WTC11 (cell line): ENCODE measurements around the gene ZCCHC7. TPM values are rescaled to one million over a fixed set of nuclear protein-coding genes. Genes with fewer than 3 reads are reported as not detected.
A peak's percentile ranks its signal among the peaks of the same experiment; 100 is the strongest.

Experiments used
- ATAC-seq: fragments of 200-7000 bp; cut with Tn5 transposase; 2 replicates; pipeline ENCODE4 v1.10.0; 2021; ENCODE audit warnings: mild to moderate bottlenecking, moderate library complexity
- CTCF ChIA-PET: fragments of 300-600 bp; sonication (Branson Sonifier 250); formaldehyde crosslinking; loops from one replicate; lab custom pipeline; 2021; ENCODE audit warnings: antibody characterized with exemption; lab: Charles Lee
- POLR2A ChIA-PET: fragments of 350-600 bp; sonication (Branson Sonifier 250); formaldehyde crosslinking; loops from one replicate; lab custom pipeline; 2021; ENCODE audit warnings: antibody characterized with exemption; lab: Charles Lee
- DNase-seq: peaks from one replicate; pipeline ENCODE4 v3.0.0; 2021; ENCODE audit warnings: low spot score
- H3K27ac Mint-ChIP-seq: 2 replicates; pipeline ENCODE4 v1.8.0; 2021; ENCODE audit warnings: mixed read lengths
- H3K27me3 Mint-ChIP-seq: 2 replicates; pipeline ENCODE4 v1.8.0; 2021; ENCODE audit warnings: low read depth, mild to moderate bottlenecking, moderate library complexity, mixed read lengths
- H3K36me3 Mint-ChIP-seq: 2 replicates; pipeline ENCODE4 v1.8.0; 2021; ENCODE audit warnings: mixed read lengths
- H3K4me1 Mint-ChIP-seq: 2 replicates; pipeline ENCODE4 v1.8.0; 2022; ENCODE audit warnings: mixed read lengths
- H3K4me3 Mint-ChIP-seq: 2 replicates; pipeline ENCODE4 v1.8.0; 2021; ENCODE audit warnings: mild to moderate bottlenecking, moderate library complexity, mixed read lengths
- H3K9me3 Mint-ChIP-seq: 2 replicates; pipeline ENCODE4 v1.8.0; 2021; ENCODE audit warnings: mixed read lengths
- ATF2 ChIP-seq: sonication (generic); formaldehyde crosslinking; IDR thresholded peaks from 2 replicates; pipeline ENCODE4 v1.8.1; 2022; ENCODE audit warnings: low read depth, missing genetic modification reagents, borderline replicate concordance
- CTCF ChIP-seq: fragments of 200-600 bp; IDR thresholded peaks from 2 replicates; pipeline ENCODE4 v1.8.0; 2022; ENCODE audit warnings: antibody characterized with exemption
- NFYB ChIP-seq: sonication (generic); formaldehyde crosslinking; conservative IDR thresholded peaks from 2 replicates; pipeline ENCODE4 v1.8.0; 2022; ENCODE audit warnings: low read depth, missing genetic modification reagents
- PRRX2 ChIP-seq: fragments of 250-450 bp; sonication (Bioruptor Pico); IDR thresholded peaks from 2 replicates; pipeline ENCODE4 v1.8.0; 2021; ENCODE audit warnings: mild to moderate bottlenecking
- TP53 ChIP-seq: sonication (generic); formaldehyde crosslinking; IDR thresholded peaks from 2 replicates; pipeline ENCODE4 v1.8.1; 2023; ENCODE audit warnings: mild to moderate bottlenecking, missing genetic modification reagents
- USF1 ChIP-seq: sonication (generic); formaldehyde crosslinking; IDR thresholded peaks from 2 replicates; pipeline ENCODE4 v1.8.0; 2022; ENCODE audit warnings: mild to moderate bottlenecking, missing genetic modification reagents
- ZBTB21 ChIP-seq: sonication (generic); formaldehyde crosslinking; IDR thresholded peaks from 2 replicates; pipeline ENCODE4 v1.8.1; 2023; ENCODE audit warnings: mild to moderate bottlenecking, missing genetic modification reagents, borderline replicate concordance
- ZNF423 ChIP-seq: fragments of 250-450 bp; sonication (Bioruptor Pico); IDR thresholded peaks from 2 replicates; pipeline ENCODE4 v2.1.2; 2022; ENCODE audit warnings: mild to moderate bottlenecking, moderate library complexity
- total RNA-seq: library from RNA; stranded (reverse); gene quantifications from 3 replicates; pipeline ENCODE4 v1.2.3, GENCODE V29; 2021
- TF ChIP-seq, protein P1 (sequence below): sonication (generic); formaldehyde crosslinking; IDR thresholded peaks from 2 replicates; pipeline ENCODE4 v1.8.1; 2022; ENCODE audit warnings: low read depth, mild to moderate bottlenecking, moderate library complexity, missing genetic modification reagents, borderline replicate concordance
- TF ChIP-seq, protein P2 (sequence below): sonication (generic); formaldehyde crosslinking; IDR thresholded peaks from 2 replicates; pipeline ENCODE4 v1.8.0; 2023; ENCODE audit warnings: mild to moderate bottlenecking, missing genetic modification reagents
- TF ChIP-seq, protein P3 (sequence below): sonication (generic); formaldehyde crosslinking; IDR thresholded peaks from 2 replicates; pipeline ENCODE4 v1.8.1; 2023; ENCODE audit warnings: mild to moderate bottlenecking, missing genetic modification reagents, moderate library complexity

The ZCCHC7 gene
- total RNA-seq, 1 experiment from 2014 or later, result 30.1 TPM

GRCh38 chr9:37386988-37387387 lies 266.6 kb downstream of the ZCCHC7 start:
- CTCF ChIA-PET, result interaction anchor here (0.6 to 2.1 kb wide), 3 partner anchors 11 to 391 kb away, joined by 3 to 9 read pairs (median 8); no protein-coding TSS in a partner anchor
- ATAC-seq (no peak), DNase-seq (no peak)
- Mint-ChIP-seq H3K36me3 (no peaks in the 10 kb centered on the region), H3K27me3 (no peaks in the 10 kb centered on the region), H3K4me3 (no peak overlapping the region), H3K4me1 (peaks cover 7% of the 10 kb centered on the region), H3K9me3 (peaks cover 4% of the 10 kb centered on the region), H3K27ac (no peak overlapping the region)
- POLR2A ChIA-PET, result no interaction called here
- TF ChIP-seq ATF2 (CRISPR knock-in tag), result no peak
- no peak for TF ChIP-seq ZBTB21 (CRISPR knock-in tag)
- TF ChIP-seq, protein P1, sequence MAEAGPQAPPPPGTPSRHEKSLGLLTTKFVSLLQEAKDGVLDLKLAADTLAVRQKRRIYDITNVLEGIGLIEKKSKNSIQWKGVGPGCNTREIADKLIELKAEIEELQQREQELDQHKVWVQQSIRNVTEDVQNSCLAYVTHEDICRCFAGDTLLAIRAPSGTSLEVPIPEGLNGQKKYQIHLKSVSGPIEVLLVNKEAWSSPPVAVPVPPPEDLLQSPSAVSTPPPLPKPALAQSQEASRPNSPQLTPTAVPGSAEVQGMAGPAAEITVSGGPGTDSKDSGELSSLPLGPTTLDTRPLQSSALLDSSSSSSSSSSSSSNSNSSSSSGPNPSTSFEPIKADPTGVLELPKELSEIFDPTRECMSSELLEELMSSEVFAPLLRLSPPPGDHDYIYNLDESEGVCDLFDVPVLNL (CRISPR knock-in tag), result no peak
- no peak for TF ChIP-seq ZNF423 (CRISPR knock-in tag)
- no peak for TF ChIP-seq TP53 (CRISPR knock-in tag)

GRCh38 chr9:37390759-37391158 lies 270.4 kb downstream of the ZCCHC7 start:
- no peaks in the 10 kb centered on the region for H3K4me1 Mint-ChIP-seq
- ChIA-PET POLR2A (no interaction called here), CTCF (interaction anchor here (0.8 to 4.0 kb wide), 8 partner anchors 9 to 411 kb away, joined by 3 to 29 read pairs (median 6); no protein-coding TSS in a partner anchor)
- ATAC-seq (peak; percentile 85), DNase-seq (peak; percentile 75)
- no peaks in the 10 kb centered on the region for H3K27me3 Mint-ChIP-seq
- TF ChIP-seq, protein P2, sequence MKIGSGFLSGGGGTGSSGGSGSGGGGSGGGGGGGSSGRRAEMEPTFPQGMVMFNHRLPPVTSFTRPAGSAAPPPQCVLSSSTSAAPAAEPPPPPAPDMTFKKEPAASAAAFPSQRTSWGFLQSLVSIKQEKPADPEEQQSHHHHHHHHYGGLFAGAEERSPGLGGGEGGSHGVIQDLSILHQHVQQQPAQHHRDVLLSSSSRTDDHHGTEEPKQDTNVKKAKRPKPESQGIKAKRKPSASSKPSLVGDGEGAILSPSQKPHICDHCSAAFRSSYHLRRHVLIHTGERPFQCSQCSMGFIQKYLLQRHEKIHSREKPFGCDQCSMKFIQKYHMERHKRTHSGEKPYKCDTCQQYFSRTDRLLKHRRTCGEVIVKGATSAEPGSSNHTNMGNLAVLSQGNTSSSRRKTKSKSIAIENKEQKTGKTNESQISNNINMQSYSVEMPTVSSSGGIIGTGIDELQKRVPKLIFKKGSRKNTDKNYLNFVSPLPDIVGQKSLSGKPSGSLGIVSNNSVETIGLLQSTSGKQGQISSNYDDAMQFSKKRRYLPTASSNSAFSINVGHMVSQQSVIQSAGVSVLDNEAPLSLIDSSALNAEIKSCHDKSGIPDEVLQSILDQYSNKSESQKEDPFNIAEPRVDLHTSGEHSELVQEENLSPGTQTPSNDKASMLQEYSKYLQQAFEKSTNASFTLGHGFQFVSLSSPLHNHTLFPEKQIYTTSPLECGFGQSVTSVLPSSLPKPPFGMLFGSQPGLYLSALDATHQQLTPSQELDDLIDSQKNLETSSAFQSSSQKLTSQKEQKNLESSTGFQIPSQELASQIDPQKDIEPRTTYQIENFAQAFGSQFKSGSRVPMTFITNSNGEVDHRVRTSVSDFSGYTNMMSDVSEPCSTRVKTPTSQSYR (CRISPR knock-in tag), result no peak
- peak; percentile 60; the same call in 1 of the 2 replicates for TF ChIP-seq CTCF
- H3K36me3 Mint-ChIP-seq, result no peaks in the 10 kb centered on the region
- H3K27ac Mint-ChIP-seq, result no peak overlapping the region
- no peak overlapping the region for H3K4me3 Mint-ChIP-seq
- no peaks in the 10 kb centered on the region for H3K9me3 Mint-ChIP-seq

DNA sequence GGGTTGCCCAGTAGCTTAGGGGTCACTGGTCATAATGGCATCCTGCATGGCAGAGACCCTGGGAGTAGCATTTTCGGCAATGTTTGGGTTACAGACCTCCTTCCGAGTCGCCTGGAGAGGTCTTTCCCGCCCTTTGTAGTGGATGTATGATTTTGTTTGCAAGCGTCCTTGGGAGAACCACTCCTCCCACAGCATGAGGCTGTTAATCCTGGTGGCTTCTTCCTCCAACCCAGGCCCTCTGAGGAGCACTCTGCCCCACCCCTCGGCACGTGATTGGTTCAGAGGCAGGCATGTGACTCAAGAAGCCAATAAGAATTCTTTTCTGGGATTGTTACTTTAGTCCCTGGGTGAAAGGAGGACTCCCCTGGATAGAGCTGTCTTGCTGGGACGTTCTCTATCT lies 271.9 kb downstream of the ZCCHC7 start:
- Mint-ChIP-seq H3K27ac (no peak overlapping the region), H3K27me3 (no peaks in the 10 kb centered on the region), H3K36me3 (no peaks in the 10 kb centered on the region), H3K9me3 (no peaks in the 10 kb centered on the region), H3K4me1 (no peaks in the 10 kb centered on the region), H3K4me3 (no peak overlapping the region)
- TF ChIP-seq, protein P2 (CRISPR knock-in tag), result no peak
- TF ChIP-seq USF1, result peak; percentile 67
- no peak for TF ChIP-seq PRRX2 (CRISPR knock-in tag)
- TF ChIP-seq, protein P3, sequence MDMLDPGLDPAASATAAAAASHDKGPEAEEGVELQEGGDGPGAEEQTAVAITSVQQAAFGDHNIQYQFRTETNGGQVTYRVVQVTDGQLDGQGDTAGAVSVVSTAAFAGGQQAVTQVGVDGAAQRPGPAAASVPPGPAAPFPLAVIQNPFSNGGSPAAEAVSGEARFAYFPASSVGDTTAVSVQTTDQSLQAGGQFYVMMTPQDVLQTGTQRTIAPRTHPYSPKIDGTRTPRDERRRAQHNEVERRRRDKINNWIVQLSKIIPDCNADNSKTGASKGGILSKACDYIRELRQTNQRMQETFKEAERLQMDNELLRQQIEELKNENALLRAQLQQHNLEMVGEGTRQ (CRISPR knock-in tag), result peak; percentile 82
- 0 out of 2 replicates have a peak, but pooled peaks have one; percentile 9 for TF ChIP-seq ZNF423 (CRISPR knock-in tag)
- peak; percentile 74 for TF ChIP-seq NFYB (CRISPR knock-in tag)
- CTCF ChIA-PET, result interaction anchor here (0.8 to 4.0 kb wide), 7 partner anchors 9 to 396 kb away, joined by 3 to 29 read pairs (median 5); no protein-coding TSS in a partner anchor
- no peak for DNase-seq
- POLR2A ChIA-PET, result no interaction called here
- peak; percentile 72 for ATAC-seq
